NB4 (cell line): ENCODE data around the gene POLRMT.

Experiments used
- MYC ChIP-seq: IDR thresholded peaks from 2 replicates; pipeline ENCODE4 v1.6.1; 2011; ENCODE audit warnings: low read depth, low read length
- POLR2A ChIP-seq: IDR thresholded peaks from 2 replicates; pipeline ENCODE4 v1.6.1; 2011; ENCODE audit warnings: mild to moderate bottlenecking; ENCODE audit not compliant: insufficient read length; ENCODE audit errors: extremely low read depth
- TF ChIP-seq, protein P1 (sequence below): IDR thresholded peaks from one replicate; pipeline ENCODE4 v1.5.1; 2012; ENCODE audit warnings: low read depth, low read length

DNA sequence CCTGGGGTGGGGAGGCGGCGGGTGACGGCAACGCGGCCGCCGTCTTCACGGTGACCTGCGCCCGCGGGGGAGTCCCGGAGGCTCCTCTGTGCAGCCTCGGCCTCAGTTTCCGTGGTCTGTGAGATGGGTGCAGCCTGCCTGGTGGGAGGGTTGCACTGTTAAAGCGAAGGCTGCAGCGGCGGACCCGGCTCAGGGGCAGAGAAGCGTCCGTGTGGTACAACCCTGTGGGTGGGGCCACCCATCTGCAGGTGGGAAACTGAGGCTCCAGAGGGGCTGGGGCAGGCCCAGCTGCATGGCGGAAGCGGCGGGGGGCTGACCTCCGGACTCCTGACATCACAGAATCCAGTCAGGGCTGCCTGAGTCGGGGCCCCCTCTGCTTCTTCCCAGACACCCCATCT, 6.8 kb upstream of the POLRMT start:
- TF ChIP-seq, protein P1, sequence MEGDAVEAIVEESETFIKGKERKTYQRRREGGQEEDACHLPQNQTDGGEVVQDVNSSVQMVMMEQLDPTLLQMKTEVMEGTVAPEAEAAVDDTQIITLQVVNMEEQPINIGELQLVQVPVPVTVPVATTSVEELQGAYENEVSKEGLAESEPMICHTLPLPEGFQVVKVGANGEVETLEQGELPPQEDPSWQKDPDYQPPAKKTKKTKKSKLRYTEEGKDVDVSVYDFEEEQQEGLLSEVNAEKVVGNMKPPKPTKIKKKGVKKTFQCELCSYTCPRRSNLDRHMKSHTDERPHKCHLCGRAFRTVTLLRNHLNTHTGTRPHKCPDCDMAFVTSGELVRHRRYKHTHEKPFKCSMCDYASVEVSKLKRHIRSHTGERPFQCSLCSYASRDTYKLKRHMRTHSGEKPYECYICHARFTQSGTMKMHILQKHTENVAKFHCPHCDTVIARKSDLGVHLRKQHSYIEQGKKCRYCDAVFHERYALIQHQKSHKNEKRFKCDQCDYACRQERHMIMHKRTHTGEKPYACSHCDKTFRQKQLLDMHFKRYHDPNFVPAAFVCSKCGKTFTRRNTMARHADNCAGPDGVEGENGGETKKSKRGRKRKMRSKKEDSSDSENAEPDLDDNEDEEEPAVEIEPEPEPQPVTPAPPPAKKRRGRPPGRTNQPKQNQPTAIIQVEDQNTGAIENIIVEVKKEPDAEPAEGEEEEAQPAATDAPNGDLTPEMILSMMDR, result no peak
- no peak for TF ChIP-seq POLR2A
- TF ChIP-seq MYC, result no peak
